GM13976 (cell line): Measurements from ENCODE around the gene REPIN1.

Source experiments
- DNase-seq: peaks from one replicate; pipeline ENCODE4 v3.0.0; 2012; ENCODE audit warnings: low spot score
- CTCF ChIP-seq: IDR thresholded peaks from 2 replicates; pipeline ENCODE4 v1.5.1; 2012; ENCODE audit warnings: borderline replicate concordance, mild to moderate bottlenecking; ENCODE audit not compliant: insufficient read depth; ENCODE audit errors: extremely low read depth, missing control alignments, control extremely low read depth
- in situ Hi-C: fragments of 300-500 bp; cut with MboI; formaldehyde crosslinking; loops from one replicate; pipeline ENCODE4 v1.12.0; 2022; ENCODE audit warnings: low sequenced_read_pairs, mixed read lengths, inconsistent platforms; ENCODE audit not compliant: unreplicated experiment

The REPIN1 gene

GRCh38 chr7:150378115-150378852, 9.7 kb downstream of the REPIN1 start:
- in situ Hi-C loops, result no loop called here
- peak; percentile 7 for TF ChIP-seq CTCF
- DNase-seq, result no peak

- TF ChIP-seq CTCF, result no peak
- peak; percentile 99 for DNase-seq
- in situ Hi-C loops, result no loop called here
Observed at GRCh38 chr7:150378853-150379440, 10.3 kb downstream of the REPIN1 start, which contains the start of gene ZNF775. Gene ZNF775, plus strand, starts transcription at chr7:150379330. Its CDS starts 9,141 bp downstream, at chr7:150388471.

GRCh38 chr7:150379441-150380379, 11.1 kb downstream of the REPIN1 start:
- TF ChIP-seq CTCF, result no peak
- DNase-seq, result no peak
- in situ Hi-C loops, result no loop called here

- in situ Hi-C loops, result no loop called here
- no peak for TF ChIP-seq CTCF
- peak; percentile 63 for DNase-seq
Observed at GRCh38 chr7:150380463-150380862, 11.8 kb downstream of the REPIN1 start.

GRCh38 chr7:150381096-150381495, 12.5 kb downstream of the REPIN1 start:
- in situ Hi-C loops, result no loop called here
- TF ChIP-seq CTCF, result no peak
- DNase-seq, result no peak

GRCh38 chr7:150381785-150382122, 13.1 kb downstream of the REPIN1 start:
- no peak for TF ChIP-seq CTCF
- in situ Hi-C loops, result no loop called here
- no peak for DNase-seq
